Astrocyte (in vitro differentiated cells and primary cell): Measurements from ENCODE around the gene DCC.

Experiments
- CTCF ChIP-seq: IDR thresholded peaks from 2 replicates; pipeline ENCODE4 v1.5.1; 2011; ENCODE audit warnings: low read depth, mild to moderate bottlenecking, inconsistent platforms, low read length, moderate library complexity; ENCODE audit not compliant: insufficient read depth
- EZH2 ChIP-seq: IDR thresholded peaks from 2 replicates; pipeline ENCODE4 v1.6.1; 2012; ENCODE audit warnings: mild to moderate bottlenecking, low read length, inconsistent platforms; ENCODE audit not compliant: insufficient read depth

- TF ChIP-seq CTCF (no peak), EZH2 (no peak)
Observed at GRCh38 chr18:53458944-53459580, 1119.1 kb downstream of the DCC start.
